ENCODE measurements around the gene RPS25.
"Not testable (repeated sequence)": the region's sequence is repeated elsewhere in the genome, so short reads cannot be mapped to it uniquely, and the experiment has no call there.

The RPS25 gene

GRCh38 chr11:119018074-119018938, at the start of gene RPS25, which contains the start of gene TRAPPC4:
Gene RPS25 (minus strand): TSS chr11:119018343. CDS start chr11:119018284, 59 bp downstream.
Gene TRAPPC4 (plus strand): TSS chr11:119018766. CDS start chr11:119018796, 30 bp downstream.
- TF ChIP-seq ZFX (IDR thresholded peaks at IDR 0.05), result peak; percentile 57; the same call in 1 of the 2 replicates
- TF ChIP-seq, protein P1, sequence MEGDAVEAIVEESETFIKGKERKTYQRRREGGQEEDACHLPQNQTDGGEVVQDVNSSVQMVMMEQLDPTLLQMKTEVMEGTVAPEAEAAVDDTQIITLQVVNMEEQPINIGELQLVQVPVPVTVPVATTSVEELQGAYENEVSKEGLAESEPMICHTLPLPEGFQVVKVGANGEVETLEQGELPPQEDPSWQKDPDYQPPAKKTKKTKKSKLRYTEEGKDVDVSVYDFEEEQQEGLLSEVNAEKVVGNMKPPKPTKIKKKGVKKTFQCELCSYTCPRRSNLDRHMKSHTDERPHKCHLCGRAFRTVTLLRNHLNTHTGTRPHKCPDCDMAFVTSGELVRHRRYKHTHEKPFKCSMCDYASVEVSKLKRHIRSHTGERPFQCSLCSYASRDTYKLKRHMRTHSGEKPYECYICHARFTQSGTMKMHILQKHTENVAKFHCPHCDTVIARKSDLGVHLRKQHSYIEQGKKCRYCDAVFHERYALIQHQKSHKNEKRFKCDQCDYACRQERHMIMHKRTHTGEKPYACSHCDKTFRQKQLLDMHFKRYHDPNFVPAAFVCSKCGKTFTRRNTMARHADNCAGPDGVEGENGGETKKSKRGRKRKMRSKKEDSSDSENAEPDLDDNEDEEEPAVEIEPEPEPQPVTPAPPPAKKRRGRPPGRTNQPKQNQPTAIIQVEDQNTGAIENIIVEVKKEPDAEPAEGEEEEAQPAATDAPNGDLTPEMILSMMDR (conservative IDR thresholded peaks at IDR 0.05), result no peak
- H3K27ac ChIP-seq, result peak within 1 kb of the TSS; percentile 96

GRCh38 chr11:119067371-119068222, 49.5 kb upstream of the RPS25 start, which contains the start of gene VPS11:
Gene VPS11 (plus strand): TSS chr11:119067818. CDS start chr11:119067824, 6 bp downstream.
- H3K27ac ChIP-seq, result peak within 1 kb of the TSS; percentile 83
- TF ChIP-seq, protein P1 (conservative IDR thresholded peaks at IDR 0.05), result no peak
- no peak for TF ChIP-seq ZFX (IDR thresholded peaks at IDR 0.05)

DNA sequence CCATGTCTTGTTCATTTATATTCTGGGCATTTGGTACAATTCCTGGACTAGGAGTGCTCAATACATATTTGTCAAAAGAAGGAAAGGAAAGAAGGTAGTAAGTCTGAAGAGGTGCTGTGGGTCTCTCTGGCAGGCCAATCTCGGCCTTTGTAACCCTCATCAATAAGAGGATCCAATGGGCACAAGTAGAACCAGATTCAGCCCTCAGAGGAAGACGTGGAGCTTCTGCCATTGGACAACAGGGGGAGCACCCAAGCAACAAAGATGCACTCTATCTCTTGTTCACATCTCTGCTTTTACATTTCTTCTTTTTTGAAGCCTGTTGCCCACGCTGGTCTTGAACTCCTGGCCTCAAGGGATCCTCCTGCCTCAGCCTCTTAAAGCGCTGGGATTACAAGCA, 47.2 kb upstream of the RPS25 start:
- TF ChIP-seq ZFX (IDR thresholded peaks at IDR 0.05), result no peak
- TF ChIP-seq, protein P1 (conservative IDR thresholded peaks at IDR 0.05), result no peak; the same call in 1 of the 2 replicates
- H3K27ac ChIP-seq, result no peak overlapping the region

DNA sequence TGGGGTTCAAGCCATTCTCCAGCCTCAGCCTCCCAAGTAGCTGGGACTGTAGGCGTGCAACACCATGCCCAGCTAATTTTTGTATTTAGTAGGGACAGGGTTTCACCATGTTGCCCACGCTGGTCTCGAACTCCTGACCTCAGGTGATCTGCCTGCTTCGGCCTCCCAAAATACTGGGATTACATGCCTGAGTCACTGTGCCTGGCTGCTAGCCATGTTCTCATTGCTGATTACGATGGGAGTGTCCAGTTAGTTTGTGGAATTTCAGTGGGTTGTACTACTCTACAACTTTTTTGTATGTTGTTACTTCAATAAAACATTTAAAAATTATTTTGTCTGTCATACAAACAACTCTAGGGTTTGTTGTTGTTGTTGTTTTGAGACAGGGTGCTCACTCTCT, 44.6 kb upstream of the RPS25 start:
- H3K27ac ChIP-seq, result 0 out of 2 replicates have a peak overlapping the region, but pooled peaks have one; percentile 3
- TF ChIP-seq, protein P1 (conservative IDR thresholded peaks at IDR 0.05), result no peak
- no peak for TF ChIP-seq ZFX (IDR thresholded peaks at IDR 0.05)

DNA sequence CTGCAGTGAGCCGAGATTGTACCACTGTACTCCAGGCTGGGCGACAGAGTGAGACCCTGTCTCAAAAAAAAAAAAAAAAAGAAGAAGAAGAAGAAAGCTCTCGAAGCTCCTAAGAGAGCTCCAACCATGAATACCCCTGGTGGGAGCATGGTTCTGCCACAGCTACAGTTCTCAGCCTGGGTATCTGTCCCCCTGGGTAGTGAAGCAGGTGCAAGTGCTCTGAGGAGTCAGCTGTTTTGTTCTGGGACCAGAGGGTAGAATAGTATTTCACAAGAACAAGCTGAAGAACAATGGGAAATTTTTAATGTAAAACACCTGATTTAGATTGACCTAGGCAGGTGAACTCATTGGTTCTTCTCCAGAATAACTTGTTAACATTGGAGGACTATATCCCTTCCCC, 43.1 kb upstream of the RPS25 start:
- TF ChIP-seq ZFX (IDR thresholded peaks at IDR 0.05), result no peak
- TF ChIP-seq, protein P1 (conservative IDR thresholded peaks at IDR 0.05), result no peak
- no peak overlapping the region for H3K27ac ChIP-seq

GRCh38 chr11:119059128-119059527, 41.0 kb upstream of the RPS25 start:
- H3K27ac ChIP-seq, result not testable (repeated sequence)

- TF ChIP-seq, protein P1 (conservative IDR thresholded peaks at IDR 0.05), result no peak; the same call in 1 of the 2 replicates
- TF ChIP-seq ZFX (IDR thresholded peaks at IDR 0.05), result peak; percentile 32; the same call in 1 of the 2 replicates
- H3K27ac ChIP-seq, result peak within 1 kb of the TSS; percentile 87
Measured at GRCh38 chr11:119057000-119057769, 39.0 kb upstream of the RPS25 start, which contains the start of gene HYOU1. Gene HYOU1 (minus strand): TSS chr11:119057205. CDS start chr11:119056160, 1,045 bp downstream.

Measured in C4-2B (cell line).